ENCODE measurements around the gene ZNF438. TPM values are rescaled to one million over a fixed set of nuclear protein-coding genes. Genes with fewer than 3 reads are reported as not detected.
A peak's percentile ranks its signal among the peaks of the same experiment; 100 is the strongest.

The ZNF438 gene
- polyA plus RNA-seq, 3 donors = 5.4 to 11.1 (median 9.3) TPM

DNA sequence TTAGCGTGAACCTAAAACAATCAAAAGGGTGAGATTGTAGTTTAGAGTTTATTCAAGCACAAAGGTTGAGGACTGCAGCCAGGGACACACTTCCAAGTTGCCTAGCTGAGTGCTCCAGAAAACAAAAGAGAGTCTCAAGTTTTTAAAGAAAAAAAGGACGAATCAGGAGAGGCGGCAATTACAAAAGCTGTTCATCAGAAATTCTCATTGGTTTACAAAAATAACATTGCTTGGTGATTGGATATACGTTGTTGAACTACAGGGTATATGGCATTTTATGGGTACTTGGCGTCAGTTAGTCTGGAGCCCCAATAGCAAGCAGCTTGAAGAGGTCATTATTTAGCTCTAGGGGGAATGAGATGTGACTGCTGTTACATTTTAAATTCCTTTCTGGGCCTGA lies 11.5 kb downstream of the ZNF438 start:
- WGBS (ENCODE audit: insufficient coverage) = 100% methylated on average over 1 of the region's 5 CpGs
- TF ChIP-seq, protein P1, sequence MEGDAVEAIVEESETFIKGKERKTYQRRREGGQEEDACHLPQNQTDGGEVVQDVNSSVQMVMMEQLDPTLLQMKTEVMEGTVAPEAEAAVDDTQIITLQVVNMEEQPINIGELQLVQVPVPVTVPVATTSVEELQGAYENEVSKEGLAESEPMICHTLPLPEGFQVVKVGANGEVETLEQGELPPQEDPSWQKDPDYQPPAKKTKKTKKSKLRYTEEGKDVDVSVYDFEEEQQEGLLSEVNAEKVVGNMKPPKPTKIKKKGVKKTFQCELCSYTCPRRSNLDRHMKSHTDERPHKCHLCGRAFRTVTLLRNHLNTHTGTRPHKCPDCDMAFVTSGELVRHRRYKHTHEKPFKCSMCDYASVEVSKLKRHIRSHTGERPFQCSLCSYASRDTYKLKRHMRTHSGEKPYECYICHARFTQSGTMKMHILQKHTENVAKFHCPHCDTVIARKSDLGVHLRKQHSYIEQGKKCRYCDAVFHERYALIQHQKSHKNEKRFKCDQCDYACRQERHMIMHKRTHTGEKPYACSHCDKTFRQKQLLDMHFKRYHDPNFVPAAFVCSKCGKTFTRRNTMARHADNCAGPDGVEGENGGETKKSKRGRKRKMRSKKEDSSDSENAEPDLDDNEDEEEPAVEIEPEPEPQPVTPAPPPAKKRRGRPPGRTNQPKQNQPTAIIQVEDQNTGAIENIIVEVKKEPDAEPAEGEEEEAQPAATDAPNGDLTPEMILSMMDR (IDR thresholded peaks at IDR 0.05) = no peak
- peaks cover 0 to 1% (median 0%) of the 10 kb centered on the region in 3 donors for H3K27me3 Mint-ChIP-seq (ENCODE audit: low read depth in 3 of 3)

DNA sequence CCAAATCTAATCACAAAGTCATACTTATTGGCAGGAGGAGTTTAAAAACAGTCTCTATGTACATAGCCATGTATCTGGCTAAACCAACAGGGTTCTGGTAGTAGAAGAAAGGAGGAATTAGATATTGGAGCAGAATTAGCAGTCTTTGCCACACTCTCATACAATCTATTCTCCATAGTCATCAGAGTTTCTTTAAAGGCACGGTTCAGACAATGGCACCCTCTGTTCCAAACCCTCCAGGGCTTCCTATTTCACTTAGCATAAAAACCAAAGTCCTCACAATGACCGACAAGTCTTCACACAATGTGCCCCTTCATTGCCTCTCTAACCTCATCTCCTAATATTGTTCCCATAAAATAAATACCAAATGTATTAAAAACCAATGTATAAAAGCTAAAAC lies 12.7 kb downstream of the ZNF438 start:
- Histone ChIP-seq H3K27me3 (ENCODE audit: control insufficient read depth in 2 of 2, insufficient read depth in 2 of 2, low read length in 2 of 2) (no peaks in the 10 kb centered on the region), H3K9ac (ENCODE audit: insufficient read depth, low read length, poor library complexity, severe bottlenecking) (no peak overlapping the region), H3K27ac (ENCODE audit: low read depth in 1 of 2, low read length in 2 of 2) (no peak overlapping the region), H4K20me1 (ENCODE audit: insufficient read depth, low read length) (no peaks in the 10 kb centered on the region), H3K9me3 (replicated peaks in 1 of 2; ENCODE audit: control insufficient read depth in 1 of 2, insufficient read depth in 1 of 2, low read length in 2 of 2) (no peaks in the 10 kb centered on the region), H2AFZ (ENCODE audit: insufficient read depth, low read depth, low read length, poor library complexity, severe bottlenecking) (no peak overlapping the region), H3K4me1 (ENCODE audit: control insufficient read depth in 1 of 2, insufficient read depth in 2 of 2, low read length in 2 of 2) (peaks cover 12 to 22% of the 10 kb centered on the region in 2 donors), H3K79me2 (ENCODE audit: insufficient read depth, low read length) (peaks cover 86% of the 10 kb centered on the region), H3K36me3 (replicated peaks in 1 of 2; ENCODE audit: control insufficient read depth in 1 of 2, insufficient read depth in 2 of 2, low read length in 2 of 2) (no peaks in the 10 kb centered on the region), H3K4me3 (replicated peaks in 1 of 3; ENCODE audit: low read depth in 2 of 3, low read length in 3 of 3) (no peak overlapping the region), H3K4me2 (replicated peaks; ENCODE audit: extremely low read depth, low read length, poor library complexity, severe bottlenecking) (no peak overlapping the region)
- no peak for DNase-seq
- TF ChIP-seq, protein P1 (IDR thresholded peaks at IDR 0.05) = no peak
- H3K4me1 Mint-ChIP-seq = peaks cover 21% of the 10 kb centered on the region
- H3K4me3 Mint-ChIP-seq = no peak overlapping the region
- intact Hi-C loops (cut with micrococcal nuclease) = no loop called here
- no peak overlapping the region for H3K27ac Mint-ChIP-seq
- WGBS (ENCODE audit: insufficient coverage) = no CpG with 5 or more reads among the region's 2 CpGs
- peaks cover 0 to 1% (median 0%) of the 10 kb centered on the region in 3 donors for H3K27me3 Mint-ChIP-seq (ENCODE audit: low read depth in 3 of 3)
- peaks cover 6 to 9% of the 10 kb centered on the region in 2 donors for H3K36me3 Mint-ChIP-seq
- H3K9me3 Mint-ChIP-seq = no peaks in the 10 kb centered on the region

More for the DNA sequence above, 11.5 kb downstream of the ZNF438 start:
- no peaks in the 10 kb centered on the region for H3K9me3 Mint-ChIP-seq
- peaks cover 92% of the 10 kb centered on the region for H3K79me2 ChIP-seq (ENCODE audit: insufficient read depth, low read length)
- no peak overlapping the region for H2AFZ ChIP-seq (ENCODE audit: insufficient read depth, low read depth, low read length, poor library complexity, severe bottlenecking)
- H3K4me3 Mint-ChIP-seq = no peak overlapping the region
- H4K20me1 ChIP-seq (ENCODE audit: insufficient read depth, low read length) = no peaks in the 10 kb centered on the region
- DNase-seq = no peak
- no peaks in the 10 kb centered on the region for H3K36me3 ChIP-seq (replicated peaks in 1 of 2; ENCODE audit: control insufficient read depth in 1 of 2, insufficient read depth in 2 of 2, low read length in 2 of 2)
- peaks cover 21% of the 10 kb centered on the region for H3K4me1 Mint-ChIP-seq
- H3K4me3 ChIP-seq (replicated peaks in 1 of 3; ENCODE audit: low read depth in 2 of 3, low read length in 3 of 3) = no peak overlapping the region
- intact Hi-C loops (cut with micrococcal nuclease) = no loop called here
- H3K9ac ChIP-seq (ENCODE audit: insufficient read depth, low read length, poor library complexity, severe bottlenecking) = no peak overlapping the region
- no peak overlapping the region for H3K4me2 ChIP-seq (replicated peaks; ENCODE audit: extremely low read depth, low read length, poor library complexity, severe bottlenecking)
- H3K27me3 ChIP-seq (ENCODE audit: control insufficient read depth in 2 of 2, insufficient read depth in 2 of 2, low read length in 2 of 2) = no peaks in the 10 kb centered on the region
- H3K4me1 ChIP-seq (ENCODE audit: control insufficient read depth in 1 of 2, insufficient read depth in 2 of 2, low read length in 2 of 2) = peaks cover 12 to 22% of the 10 kb centered on the region in 2 donors
- no peak overlapping the region for H3K27ac ChIP-seq (ENCODE audit: low read depth in 1 of 2, low read length in 2 of 2)
- peaks cover 4 to 9% of the 10 kb centered on the region in 2 donors for H3K36me3 Mint-ChIP-seq
- no peaks in the 10 kb centered on the region for H3K9me3 ChIP-seq (replicated peaks in 1 of 2; ENCODE audit: control insufficient read depth in 1 of 2, insufficient read depth in 1 of 2, low read length in 2 of 2)
- H3K27ac Mint-ChIP-seq = peak overlapping the region in 1 of 7 donors; percentile 35
